CD4-positive, alpha-beta T cell treated with Interleukin-6 for 4 hours (primary cell): ENCODE measurements around the gene CDA.
"Not testable (repeated sequence)": the region's sequence is repeated elsewhere in the genome, so short reads cannot be mapped to it uniquely, and the experiment has no call there.

Source experiments
- DNase-seq: peaks from one replicate; pipeline ENCODE4 v3.0.0-alpha.2; 2020; ENCODE audit warnings: mixed read lengths

Gene CDA

DNA sequence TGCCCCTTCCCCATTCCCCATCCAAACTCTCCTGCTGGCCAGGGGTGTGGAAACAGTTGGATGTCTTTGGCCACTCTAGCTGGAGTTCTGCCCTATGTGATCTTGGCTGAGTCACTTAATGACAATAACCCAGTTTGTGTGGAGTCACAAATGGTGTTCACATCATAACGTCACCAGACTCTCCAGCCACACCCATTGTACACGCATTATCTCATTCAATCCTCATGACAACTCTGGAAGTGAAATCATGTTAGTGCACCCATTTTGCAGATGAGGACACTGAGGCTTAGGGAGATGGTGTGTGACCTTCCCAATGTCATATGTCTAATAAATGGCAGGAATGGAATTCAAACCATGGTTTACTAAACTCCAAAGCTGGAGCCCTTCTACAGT, 1.2 kb upstream of the CDA start:
- no peak for DNase-seq

DNA sequence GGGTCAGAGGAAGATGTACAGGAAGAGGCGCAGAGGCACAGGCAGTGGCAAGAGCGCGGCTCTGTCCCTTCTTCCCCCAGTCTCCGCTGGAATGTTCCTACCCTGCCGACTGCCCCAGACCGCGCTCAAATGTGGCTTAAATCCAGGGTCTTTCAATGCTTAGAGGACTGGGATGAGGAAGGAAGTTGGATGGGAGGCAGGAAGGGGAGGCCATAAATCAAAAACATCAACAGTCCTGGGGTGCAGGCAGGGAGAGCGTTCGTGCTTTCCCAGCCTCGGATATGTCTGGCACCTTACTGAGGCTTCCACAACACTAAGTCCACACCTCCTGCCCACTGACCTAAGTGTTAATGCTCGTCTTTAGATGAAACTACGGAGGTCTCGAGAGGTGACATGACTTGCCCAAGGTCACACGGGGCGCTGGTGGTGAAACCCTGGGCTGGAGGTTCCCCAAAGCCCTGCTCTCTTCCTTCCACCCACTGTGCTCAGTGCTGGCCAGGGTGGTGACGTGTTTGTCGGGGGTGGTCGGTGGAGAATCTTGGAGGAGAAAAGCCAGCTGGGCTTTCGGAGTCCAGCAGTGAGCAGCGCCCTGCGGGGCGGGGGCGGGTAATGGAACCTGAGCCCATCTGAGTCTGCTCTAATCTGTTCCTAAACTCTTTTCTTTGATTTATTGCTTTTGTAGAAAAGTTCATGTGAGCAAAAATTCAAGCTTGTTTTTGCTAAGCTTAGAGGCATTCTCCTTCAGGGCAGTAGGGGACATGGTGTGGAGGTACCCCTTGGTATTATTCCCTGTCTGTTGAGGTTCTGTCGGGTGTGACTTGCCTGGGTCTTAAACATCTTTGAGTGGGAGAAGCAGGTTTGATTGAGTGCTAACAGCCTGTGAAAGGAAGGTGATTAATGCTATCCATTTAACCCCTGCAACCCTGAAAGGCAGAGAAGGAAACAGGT, 708 bp downstream of the CDA start:
- DNase-seq = no peak

DNA sequence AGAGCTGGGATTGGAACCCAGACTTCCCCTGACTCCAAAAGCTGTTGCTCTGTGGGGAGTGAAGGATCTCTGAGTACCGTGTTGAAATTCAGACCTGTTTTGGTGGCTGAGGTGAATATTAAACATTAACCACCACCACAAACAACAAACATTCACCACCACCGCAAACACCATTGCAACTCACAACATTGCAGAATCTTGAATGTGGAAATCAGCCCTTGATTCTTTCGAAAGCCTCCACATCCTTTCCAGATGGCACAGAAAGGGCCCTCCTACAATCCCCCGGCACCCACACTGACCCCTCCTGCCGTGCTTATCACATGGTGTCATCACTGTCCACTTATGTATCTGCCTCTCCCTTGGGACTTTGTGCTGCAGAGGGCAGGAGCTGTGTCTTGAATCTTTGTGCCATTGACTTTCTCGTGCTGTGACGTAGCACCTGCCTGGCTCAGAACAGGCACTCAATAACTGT, 1.4 kb downstream of the CDA start:
- no peak for DNase-seq

DNA sequence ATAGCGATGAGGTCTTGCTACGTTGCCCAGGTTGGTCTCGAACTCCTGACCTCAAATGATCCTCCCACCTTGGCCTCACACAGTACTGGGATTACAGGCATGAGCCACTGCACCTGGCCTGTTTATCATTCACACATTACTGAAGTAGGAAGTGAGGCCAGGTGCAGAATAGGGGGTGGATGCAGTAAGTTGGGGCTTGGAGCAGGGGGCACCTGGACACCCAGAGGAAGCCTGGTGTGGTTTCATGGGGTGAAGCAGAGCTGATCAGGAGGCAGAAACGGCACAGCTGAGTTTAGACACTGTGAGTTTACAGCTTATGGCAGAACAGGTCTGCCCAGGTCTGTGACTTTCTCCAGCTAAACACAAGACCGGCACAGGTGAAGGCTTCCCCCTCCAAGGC, 4.9 kb downstream of the CDA start:
- no peak for DNase-seq

DNA sequence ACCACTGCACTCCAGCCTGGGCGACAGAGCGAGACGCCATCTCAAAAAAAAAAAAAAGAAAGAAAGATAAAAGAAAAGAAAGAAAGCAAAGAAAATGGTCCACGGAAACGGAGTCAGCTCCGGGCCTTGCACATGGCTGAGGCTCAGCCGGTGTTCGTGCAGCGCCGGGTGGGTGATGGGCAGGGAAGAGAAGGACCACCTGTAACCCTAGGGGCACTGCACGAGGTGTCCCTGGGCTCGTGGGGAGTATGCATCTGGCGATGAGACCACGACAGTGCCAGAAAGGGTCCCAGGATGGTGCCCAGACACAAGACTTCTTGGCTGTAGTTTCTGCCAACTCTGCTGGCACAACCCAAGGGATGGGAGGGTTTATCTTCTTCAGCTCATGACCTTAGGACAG, 5.8 kb downstream of the CDA start:
- no peak for DNase-seq

DNA sequence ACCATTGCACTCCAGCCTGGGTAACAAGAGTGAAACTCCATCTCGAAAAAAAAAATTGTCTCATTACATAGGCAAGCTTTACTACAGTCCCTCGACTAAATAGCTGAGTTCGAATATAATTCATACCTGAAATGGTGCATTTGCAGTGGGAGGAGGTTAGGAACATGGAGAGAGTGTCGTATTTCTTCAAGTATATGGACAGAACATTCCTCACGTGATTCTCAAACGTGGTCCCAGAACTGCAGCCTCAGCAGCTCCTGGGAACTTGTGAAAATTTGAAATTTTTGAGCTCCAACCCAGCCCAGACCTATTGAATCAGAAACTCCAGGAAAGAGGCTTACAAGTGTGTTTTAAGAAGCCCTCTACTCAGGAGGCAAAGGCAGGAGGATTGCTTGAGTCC, 7.2 kb downstream of the CDA start:
- no peak for DNase-seq

DNA sequence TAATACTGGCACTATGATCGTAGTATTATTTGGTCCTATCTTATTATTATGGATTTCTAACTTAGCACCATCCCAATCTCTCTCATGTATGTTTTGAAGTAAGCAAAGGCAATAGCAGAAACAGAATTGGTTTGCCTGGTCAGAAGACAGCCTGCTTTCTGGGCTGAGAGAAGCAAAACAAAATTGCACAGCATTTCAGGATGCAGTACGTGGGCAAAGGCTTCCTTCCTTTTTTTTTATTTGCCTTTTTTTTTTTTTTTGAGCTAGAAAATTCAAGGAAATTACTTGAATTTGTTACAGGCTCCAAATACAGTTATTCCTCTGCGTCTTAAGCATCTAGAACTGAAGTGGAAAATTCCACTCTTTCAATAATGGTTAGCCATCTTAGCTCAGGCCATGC, 8.8 kb downstream of the CDA start:
- no peak for DNase-seq

DNA sequence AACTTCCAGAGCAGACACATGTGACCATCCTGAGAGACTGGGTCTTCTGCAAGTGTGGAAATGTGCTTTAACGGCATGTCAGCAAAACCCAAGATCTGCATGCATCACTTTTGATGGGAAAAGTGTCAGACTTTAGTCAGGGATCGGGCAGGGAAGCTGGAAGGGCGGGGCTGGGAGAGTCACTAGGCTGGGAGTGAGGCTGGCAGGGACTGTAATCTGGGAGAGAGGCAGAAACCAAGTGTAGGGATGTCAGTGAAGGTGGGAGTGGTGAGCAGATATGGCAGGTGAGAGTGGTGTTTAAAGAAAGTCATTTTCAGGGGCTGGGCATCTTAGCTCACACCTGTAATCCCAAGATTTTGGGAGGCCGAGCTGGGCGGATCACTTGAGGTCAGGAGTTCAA, 11.3 kb downstream of the CDA start:
- no peak for DNase-seq

DNA sequence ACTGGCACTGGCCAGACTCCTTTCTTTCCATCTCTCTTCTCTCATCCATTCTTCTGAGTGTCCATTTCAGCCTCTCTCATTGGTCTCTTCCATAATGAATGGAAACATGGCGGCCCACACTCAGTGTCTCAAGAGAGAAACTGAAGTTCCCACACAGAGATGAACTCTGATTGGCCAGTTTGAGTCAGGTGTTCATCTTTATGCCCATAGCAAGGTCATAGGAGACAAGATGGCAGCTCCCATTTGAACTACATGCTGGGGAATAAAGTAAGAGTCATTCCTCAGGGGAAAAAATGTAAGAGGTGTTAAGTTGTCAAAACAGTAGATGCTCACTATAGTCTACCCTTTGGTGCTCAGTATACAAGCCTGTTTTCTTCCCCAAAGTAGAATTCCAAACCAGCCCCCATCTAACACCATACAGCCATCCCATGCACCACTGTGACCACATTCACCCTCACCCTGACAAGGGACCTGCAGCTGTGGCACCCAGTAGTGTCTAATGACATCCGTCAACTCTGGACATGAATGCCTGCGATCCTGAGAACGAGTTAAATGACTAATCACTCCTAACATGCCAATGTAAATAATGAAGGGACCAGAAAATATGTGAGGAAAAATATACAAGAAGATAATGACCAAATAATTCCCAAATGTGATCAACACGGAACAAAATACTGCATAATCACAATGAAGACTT, 12.4 kb downstream of the CDA start:
- DNase-seq = no peak

DNA sequence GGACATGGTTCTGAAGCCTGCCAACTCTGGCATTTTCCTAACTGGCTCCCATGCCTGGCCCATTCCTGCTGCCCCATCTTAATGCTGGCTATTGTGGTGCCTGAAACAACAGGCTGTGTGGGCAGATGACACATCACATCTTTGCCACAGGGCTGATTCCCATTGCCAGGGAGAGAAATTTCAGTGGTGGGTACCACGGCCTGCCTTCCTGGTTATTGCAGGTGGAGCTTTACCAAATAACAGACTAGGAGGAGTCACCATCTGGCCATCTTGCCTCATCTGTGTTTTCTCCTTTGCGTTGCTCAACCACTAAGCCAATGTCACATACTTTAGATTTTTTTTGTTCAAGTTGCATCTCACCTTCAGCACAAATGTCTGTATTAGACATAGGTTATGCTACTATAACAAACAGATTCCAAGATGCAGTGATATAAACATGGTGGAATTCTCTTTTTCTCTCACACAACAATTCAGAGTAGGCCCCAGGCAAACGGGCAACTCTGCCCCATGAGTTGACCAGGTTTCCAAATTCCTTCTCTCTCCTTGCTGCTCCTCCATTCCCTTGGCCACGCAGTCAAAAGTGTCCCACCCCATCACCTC, 14.1 kb downstream of the CDA start:
- no peak for DNase-seq

DNA sequence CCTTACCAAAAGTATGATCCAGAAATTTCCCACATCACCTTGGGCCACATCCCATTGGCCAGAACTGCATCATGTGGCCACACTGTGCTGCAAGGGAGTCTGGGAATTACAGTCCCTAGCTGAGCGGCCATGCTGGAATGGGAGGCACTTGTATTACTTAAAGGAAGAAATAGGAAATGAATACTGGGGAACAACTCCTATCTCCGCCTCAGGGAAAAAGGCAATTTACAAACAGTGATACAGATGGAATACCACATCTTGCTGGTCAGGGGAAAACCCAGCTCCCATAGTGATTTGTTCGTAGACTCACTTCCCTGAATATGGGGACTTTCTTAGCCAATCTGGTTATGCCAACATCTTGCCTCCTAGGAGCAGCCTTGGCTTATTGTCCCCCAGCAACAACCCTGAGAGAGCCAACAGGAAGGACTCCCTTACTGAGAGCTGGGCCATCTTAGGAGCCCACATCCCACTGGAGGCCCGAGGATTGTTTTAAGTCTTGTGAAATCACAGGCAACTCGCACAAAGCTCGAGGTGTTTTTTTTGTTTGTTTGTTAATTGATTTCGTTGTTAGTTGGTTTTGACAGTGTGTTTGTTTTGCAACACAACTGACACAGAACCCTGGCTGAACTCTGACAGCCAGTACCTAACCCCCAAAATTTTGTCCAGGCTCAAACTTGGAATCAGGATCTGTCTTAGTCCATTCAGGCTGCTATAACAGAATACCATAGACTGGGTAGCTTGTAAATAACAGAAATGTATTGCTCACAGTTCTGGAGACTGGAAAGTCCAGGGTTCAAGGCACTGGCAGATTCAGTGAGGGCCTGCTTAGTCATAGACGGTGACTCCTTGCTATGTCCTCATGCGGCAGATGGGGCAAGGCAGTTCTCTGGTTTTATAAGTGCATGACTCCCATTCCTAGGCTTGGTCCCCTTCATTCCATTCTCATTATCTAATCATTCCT, 14.9 kb downstream of the CDA start:
- no peak for DNase-seq

DNA sequence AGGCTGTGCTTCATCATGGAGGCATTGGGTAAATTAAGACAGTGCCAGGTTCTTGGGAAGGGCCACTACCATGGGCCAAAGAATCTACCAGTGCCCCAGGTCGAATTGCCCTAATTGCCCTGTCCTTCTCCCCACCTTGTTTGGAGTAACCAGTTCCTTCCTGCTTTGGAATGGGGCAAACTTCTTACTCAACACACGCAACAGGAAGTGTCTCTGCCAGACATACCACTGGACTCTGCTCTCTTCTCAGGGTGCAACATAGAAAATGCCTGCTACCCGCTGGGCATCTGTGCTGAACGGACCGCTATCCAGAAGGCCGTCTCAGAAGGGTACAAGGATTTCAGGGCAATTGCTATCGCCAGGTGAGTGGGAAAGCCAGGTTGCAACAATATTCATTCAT, 15.8 kb downstream of the CDA start:
- no peak for DNase-seq

DNA sequence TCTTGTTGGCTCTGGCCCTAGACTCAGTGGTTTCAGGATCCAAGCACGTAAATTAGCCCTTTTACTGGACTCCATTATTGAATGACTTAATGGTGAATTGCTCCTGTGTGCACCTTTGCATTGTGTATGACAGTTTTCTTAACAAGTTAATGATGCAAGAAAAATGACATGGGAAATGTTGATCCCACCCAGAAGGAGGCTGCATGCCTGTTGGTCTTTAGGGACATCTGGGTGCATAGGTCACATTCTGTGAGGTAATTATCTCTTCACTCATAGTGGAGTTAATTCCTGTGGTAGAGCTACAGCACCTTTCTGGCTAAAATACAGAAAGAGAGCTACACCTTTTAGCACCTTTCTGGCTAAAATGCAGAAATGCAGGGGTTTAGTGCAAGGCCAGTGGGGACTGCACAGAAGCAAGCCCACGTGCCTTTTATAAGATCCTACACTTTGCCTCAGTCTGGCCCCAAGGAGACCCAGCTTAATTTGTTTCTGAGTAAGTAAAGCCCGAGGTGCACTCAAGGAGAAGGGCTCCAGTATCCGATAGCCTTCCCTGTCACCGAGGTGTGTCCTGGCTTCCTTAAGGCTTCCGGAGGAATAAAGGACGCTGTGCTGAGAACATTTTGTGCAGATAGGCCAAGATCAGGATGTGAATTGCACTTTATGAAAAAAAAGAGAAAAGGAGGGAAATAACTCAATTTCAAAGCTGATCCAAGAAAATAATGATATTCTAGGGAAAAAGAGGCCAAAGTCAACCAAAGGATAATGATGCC, 18.1 kb downstream of the CDA start:
- not testable (repeated sequence) for DNase-seq

DNA sequence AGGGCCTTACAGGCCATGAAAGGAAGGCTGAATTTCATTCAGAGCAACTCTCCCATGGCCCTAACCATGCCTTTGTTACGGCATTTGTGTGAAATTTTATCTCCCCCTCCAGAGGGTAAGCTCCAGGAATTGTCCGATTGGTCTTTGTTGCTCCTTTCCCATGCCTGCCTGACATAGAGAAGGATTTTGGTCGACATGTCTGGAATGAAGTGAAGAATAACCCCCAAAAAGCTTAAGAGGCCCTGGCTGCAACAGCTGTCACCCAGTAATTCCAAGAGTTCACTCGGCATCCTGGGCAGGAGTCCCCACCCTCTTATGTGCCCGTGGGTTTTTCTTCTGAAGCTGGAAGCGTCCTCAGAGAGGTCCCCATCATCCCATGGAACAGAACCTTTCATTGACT, 20.6 kb downstream of the CDA start:
- no peak for DNase-seq

DNA sequence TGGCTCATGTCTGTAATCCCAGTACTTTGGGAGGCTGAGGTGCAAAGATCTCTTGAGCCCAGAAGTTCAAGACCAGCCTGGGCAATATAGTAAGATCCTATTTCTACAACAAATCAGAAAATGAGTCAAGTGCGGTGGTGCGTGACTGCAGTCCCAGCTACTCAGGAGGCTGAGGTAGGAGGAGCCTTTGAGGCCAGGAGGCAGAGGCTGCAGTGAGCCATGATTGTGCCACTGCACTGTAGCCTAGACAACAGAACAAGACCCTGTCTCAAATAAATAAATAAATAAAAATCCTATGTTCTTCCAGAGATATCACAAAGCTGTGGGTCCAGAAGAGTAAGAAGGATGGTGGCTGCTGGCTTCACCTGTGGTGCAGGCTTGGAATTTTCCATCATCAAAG, 22.1 kb downstream of the CDA start:
- DNase-seq = no peak

DNA sequence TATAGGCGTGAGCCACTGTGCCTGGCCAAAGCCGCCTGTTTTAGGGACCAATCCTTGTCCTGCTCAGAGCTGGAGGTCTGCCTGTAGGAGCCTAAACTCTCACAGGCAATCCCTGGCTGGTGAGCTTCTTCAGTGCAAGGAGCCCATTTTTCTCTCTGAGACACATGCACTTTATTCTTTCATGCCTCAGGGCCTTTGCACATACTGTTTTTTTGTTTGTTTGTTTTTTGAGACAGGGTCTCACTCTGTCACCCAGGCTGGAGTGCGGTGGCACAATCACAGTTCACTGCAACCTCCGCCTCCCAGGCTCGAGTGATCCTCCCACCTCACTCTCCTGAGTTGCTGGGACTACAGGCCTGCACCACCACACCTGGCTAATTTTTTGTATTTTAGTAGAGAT, 22.8 kb downstream of the CDA start:
- no peak for DNase-seq

DNA sequence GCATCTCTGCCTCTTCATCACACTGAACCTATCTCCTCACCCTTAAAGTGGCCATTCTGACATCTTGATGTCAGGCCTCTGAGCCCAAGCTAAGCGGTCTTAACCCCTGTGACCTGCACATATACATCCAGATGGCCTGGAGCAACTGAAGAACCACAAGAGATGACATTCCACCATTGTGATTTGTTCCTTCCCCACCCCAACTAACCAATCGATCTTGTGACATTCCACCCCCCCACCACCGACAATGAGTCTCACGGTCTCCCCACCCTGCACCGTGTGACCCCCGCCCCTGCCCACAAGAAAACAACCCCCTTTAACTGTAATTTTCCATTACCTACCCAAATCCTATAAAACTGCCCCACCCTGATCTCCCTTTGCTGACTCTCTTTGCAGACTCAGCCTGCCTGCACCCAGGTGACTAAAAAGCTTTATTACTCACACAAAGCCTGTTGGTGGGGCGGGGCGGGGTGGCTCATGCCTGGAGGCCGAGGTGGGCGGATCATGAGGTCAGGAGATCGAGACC, 23.4 kb downstream of the CDA start:
- no peak for DNase-seq

DNA sequence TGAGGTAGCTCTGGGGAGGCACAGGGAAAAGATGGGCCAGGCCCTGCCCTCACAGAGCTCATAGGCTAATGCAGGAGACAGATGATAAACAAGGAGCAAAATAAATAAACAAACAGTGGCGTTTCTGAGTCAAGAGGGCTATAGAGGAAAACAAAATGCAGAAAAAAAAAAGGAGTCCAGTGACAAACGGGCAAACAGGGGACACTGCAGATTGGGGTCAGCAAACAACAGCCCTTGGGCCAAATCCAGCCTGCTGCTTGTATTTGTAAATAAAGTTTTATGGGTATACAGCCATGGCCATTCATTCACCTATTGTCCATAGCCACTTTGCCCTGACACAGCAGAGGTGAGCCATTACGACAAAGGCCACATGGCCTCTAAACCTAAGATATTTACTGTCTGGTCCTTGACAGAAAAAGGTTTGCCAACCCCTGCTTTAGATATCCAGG, 25.3 kb downstream of the CDA start:
- no peak for DNase-seq

DNA sequence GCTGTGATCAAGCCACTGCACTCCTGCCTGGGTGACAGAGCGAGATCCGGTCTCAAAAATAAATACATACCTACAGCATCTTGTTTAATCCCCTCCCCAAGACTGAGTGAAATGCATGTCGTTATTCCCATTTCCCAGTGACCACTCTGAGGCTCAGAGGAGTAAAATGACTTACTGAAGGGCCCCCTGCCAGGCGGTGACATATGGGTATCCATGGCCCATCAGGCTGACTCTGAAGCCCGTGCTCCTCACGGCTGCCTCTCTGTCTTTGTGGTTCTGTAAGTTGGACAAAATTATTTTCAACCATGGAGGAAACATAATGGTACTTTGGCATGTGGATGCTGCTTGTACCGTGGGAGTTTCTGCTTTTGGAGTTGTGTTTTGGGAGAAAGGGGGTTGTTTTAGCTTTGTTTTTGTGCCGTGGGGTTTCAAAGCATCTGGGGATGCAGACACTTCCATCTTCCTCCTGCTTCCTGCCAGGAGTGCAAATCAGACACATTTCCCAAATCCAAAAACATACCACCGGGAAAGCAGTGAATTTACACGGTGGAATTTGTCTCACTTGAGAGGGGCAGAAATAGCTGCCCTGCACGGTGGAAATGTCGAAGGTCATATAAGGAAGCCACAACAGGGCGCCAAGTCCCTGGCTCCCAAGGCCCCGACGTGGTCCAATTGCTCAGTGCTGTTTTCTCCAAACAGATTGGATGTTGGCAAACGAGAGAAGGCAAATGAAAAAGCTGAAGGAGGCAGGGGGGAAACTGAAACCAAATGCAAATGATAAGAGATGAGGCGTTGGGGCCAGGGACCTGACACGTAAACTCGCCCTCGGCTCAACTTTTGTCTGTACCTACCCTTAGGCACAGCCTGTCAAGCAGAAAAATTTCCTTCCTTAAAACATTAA, 27.3 kb downstream of the CDA start:
- no peak for DNase-seq

DNA sequence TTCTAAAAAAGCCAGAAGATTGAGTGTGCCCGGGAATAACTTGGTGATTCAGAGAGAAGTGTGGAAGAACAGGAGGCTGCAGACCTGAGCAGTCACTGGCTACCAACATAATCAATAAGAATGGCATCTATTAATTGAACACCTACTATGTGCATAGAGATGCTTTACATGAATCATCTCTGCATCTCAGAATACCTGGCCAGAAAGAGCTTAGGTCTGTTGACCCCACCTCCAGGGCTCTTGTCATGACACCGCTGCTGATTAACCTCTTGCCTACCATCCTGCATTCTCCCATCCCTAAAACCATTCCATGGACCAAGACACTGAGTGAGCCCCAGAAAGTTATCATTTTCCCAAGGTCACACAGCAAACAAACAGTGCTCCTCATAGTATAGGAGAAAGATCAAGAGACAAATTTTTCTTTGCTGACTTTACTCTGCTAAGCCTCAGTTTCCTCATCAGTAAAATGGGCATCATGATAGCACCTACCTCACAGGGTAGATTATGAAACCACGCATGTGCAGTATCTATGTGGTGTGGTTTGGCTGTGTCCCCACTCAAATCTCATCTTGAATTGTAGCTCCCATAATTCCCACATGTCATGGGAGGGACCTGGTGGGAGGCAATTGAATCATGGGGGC, 28.1 kb downstream of the CDA start:
- DNase-seq = no peak
